ENCODE measurements around the gene INTS13. TPM values are rescaled to one million over a fixed set of nuclear protein-coding genes. Genes with fewer than 3 reads are reported as not detected.

The INTS13 gene
- total and polyA plus RNA-seq, 2 of the 13 experiments (the other 11 are each of a cell fraction or from before 2014, with no cell fraction given), result 16.3 to 43.7 TPM

- TF ChIP-seq ZNF616 (CRISPR knock-in tag; IDR thresholded peaks at IDR 0.05; ENCODE audit: low read depth) (peak; percentile 41; the same call in 1 of the 2 replicates), KAT8 (CRISPR knock-in tag; IDR thresholded peaks at IDR 0.05) (peak; percentile 54), ZFAT (CRISPR knock-in tag; conservative IDR thresholded peaks at IDR 0.05) (no peak), HMG20A (CRISPR knock-in tag; IDR thresholded peaks at IDR 0.05; ENCODE audit: borderline replicate concordance) (no peak), ZFP82 (CRISPR knock-in tag; IDR thresholded peaks at IDR 0.05; ENCODE audit: borderline replicate concordance) (peak; percentile 45; the same call in 1 of the 2 replicates), SMAD9 (CRISPR knock-in tag; IDR thresholded peaks at IDR 0.05) (no peak; the same call in 1 of the 2 replicates), MTA1 (CRISPR knock-in tag; IDR thresholded peaks at IDR 0.05; ENCODE audit: borderline replicate concordance) (no peak), ZSCAN21 (CRISPR knock-in tag; IDR thresholded peaks at IDR 0.05; ENCODE audit: borderline replicate concordance) (peak; percentile 64; the same call in 1 of the 2 replicates), ZNF281 (CRISPR knock-in tag; IDR thresholded peaks at IDR 0.05; ENCODE audit: borderline replicate concordance) (peak; percentile 74; the same call in 1 of the 2 replicates), HCFC1 (IDR thresholded peaks at IDR 0.05; ENCODE audit: low read depth, low read length) (peak; percentile 29; the same call in 1 of the 2 replicates)
- TF ChIP-seq, protein P1, sequence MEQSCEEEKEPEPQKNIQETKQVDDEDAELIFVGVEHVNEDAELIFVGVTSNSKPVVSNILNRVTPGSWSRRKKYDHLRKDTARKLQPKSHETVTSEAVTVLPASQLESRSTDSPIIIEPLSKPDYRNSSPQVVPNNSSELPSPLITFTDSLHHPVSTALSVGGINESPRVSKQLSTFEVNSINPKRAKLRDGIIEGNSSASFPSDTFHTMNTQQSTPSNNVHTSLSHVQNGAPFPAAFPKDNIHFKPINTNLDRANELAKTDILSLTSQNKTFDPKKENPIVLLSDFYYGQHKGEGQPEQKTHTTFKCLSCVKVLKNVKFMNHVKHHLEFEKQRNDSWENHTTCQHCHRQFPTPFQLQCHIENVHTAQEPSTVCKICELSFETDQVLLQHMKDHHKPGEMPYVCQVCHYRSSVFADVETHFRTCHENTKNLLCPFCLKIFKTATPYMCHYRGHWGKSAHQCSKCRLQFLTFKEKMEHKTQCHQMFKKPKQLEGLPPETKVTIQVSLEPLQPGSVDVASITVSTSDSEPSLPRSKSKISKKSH (CRISPR knock-in tag; IDR thresholded peaks at IDR 0.05; ENCODE audit: borderline replicate concordance), result peak; percentile 9; the same call in 1 of the 2 replicates
- TF ChIP-seq, protein P2, sequence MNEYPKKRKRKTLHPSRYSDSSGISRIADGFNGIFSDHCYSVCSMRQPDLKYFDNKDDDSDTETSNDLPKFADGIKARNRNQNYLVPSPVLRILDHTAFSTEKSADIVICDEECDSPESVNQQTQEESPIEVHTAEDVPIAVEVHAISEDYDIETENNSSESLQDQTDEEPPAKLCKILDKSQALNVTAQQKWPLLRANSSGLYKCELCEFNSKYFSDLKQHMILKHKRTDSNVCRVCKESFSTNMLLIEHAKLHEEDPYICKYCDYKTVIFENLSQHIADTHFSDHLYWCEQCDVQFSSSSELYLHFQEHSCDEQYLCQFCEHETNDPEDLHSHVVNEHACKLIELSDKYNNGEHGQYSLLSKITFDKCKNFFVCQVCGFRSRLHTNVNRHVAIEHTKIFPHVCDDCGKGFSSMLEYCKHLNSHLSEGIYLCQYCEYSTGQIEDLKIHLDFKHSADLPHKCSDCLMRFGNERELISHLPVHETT (CRISPR knock-in tag; conservative IDR thresholded peaks at IDR 0.05), result peak; percentile 84
- TF ChIP-seq, protein P3, sequence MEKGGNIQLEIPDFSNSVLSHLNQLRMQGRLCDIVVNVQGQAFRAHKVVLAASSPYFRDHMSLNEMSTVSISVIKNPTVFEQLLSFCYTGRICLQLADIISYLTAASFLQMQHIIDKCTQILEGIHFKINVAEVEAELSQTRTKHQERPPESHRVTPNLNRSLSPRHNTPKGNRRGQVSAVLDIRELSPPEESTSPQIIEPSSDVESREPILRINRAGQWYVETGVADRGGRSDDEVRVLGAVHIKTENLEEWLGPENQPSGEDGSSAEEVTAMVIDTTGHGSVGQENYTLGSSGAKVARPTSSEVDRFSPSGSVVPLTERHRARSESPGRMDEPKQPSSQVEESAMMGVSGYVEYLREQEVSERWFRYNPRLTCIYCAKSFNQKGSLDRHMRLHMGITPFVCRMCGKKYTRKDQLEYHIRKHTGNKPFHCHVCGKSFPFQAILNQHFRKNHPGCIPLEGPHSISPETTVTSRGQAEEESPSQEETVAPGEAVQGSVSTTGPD (CRISPR knock-in tag; IDR thresholded peaks at IDR 0.05), result no peak
- TF ChIP-seq, protein P4, sequence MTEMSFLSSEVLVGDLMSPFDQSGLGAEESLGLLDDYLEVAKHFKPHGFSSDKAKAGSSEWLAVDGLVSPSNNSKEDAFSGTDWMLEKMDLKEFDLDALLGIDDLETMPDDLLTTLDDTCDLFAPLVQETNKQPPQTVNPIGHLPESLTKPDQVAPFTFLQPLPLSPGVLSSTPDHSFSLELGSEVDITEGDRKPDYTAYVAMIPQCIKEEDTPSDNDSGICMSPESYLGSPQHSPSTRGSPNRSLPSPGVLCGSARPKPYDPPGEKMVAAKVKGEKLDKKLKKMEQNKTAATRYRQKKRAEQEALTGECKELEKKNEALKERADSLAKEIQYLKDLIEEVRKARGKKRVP (CRISPR knock-in tag; IDR thresholded peaks at IDR 0.05), result no peak
- TF ChIP-seq, protein P5, sequence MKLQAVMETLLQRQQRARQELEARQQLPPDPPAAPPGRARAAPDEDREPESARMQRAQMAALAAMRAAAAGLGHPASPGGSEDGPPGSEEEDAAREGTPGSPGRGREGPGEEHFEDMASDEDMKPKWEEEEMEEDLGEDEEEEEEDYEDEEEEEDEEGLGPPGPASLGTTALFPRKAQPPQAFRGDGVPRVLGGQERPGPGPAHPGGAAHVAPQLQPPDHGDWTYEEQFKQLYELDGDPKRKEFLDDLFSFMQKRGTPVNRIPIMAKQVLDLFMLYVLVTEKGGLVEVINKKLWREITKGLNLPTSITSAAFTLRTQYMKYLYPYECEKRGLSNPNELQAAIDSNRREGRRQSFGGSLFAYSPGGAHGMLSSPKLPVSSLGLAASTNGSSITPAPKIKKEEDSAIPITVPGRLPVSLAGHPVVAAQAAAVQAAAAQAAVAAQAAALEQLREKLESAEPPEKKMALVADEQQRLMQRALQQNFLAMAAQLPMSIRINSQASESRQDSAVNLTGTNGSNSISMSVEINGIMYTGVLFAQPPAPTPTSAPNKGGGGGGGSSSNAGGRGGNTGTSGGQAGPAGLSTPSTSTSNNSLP (IDR thresholded peaks at IDR 0.05; ENCODE audit: low read depth, low read length), result 0 out of 2 replicates have a peak, but pooled peaks have one; percentile 13
Measured at GRCh38 chr12:26937863-26938700, at the start of gene INTS13, which contains the start of gene FGFR1OP2 (continued).

All from HepG2 (cell line).